WTC11 (cell line): ENCODE measurements around the gene TMEM164. TPM values are rescaled to one million over a fixed set of nuclear protein-coding genes. Genes with fewer than 3 reads are reported as not detected.

Source experiments
- ATAC-seq: fragments of 200-7000 bp; cut with Tn5 transposase; 2 replicates; pipeline ENCODE4 v1.10.0; 2021; ENCODE audit warnings: mild to moderate bottlenecking, moderate library complexity
- CTCF ChIA-PET: fragments of 300-600 bp; sonication (Branson Sonifier 250); formaldehyde crosslinking; loops from one replicate; lab custom pipeline; 2021; ENCODE audit warnings: antibody characterized with exemption; lab: Charles Lee
- POLR2A ChIA-PET: fragments of 350-600 bp; sonication (Branson Sonifier 250); formaldehyde crosslinking; loops from one replicate; lab custom pipeline; 2021; ENCODE audit warnings: antibody characterized with exemption; lab: Charles Lee
- DNase-seq: peaks from one replicate; pipeline ENCODE4 v3.0.0; 2021; ENCODE audit warnings: low spot score
- H3K27ac Mint-ChIP-seq: 2 replicates; pipeline ENCODE4 v1.8.0; 2021; ENCODE audit warnings: mixed read lengths
- H3K27me3 Mint-ChIP-seq: 2 replicates; pipeline ENCODE4 v1.8.0; 2021; ENCODE audit warnings: low read depth, mild to moderate bottlenecking, moderate library complexity, mixed read lengths
- H3K36me3 Mint-ChIP-seq: 2 replicates; pipeline ENCODE4 v1.8.0; 2021; ENCODE audit warnings: mixed read lengths
- H3K4me1 Mint-ChIP-seq: 2 replicates; pipeline ENCODE4 v1.8.0; 2022; ENCODE audit warnings: mixed read lengths
- H3K4me3 Mint-ChIP-seq: 2 replicates; pipeline ENCODE4 v1.8.0; 2021; ENCODE audit warnings: mild to moderate bottlenecking, moderate library complexity, mixed read lengths
- H3K9me3 Mint-ChIP-seq: 2 replicates; pipeline ENCODE4 v1.8.0; 2021; ENCODE audit warnings: mixed read lengths
- ATF1 ChIP-seq: sonication (generic); formaldehyde crosslinking; IDR thresholded peaks from 2 replicates; pipeline ENCODE4 v1.8.1; 2023; ENCODE audit warnings: mild to moderate bottlenecking, moderate library complexity, missing genetic modification reagents
- E2F1 ChIP-seq: sonication (generic); formaldehyde crosslinking; IDR thresholded peaks from 2 replicates; pipeline ENCODE4 v1.8.0; 2022; ENCODE audit warnings: mild to moderate bottlenecking, missing genetic modification reagents
- EMX1 ChIP-seq: fragments of 250-450 bp; sonication (Bioruptor Pico); IDR thresholded peaks from 2 replicates; pipeline ENCODE4 v1.8.0; 2021; ENCODE audit warnings: mild to moderate bottlenecking
- ERG ChIP-seq: fragments of 250-450 bp; sonication (Bioruptor Pico); IDR thresholded peaks from 2 replicates; pipeline ENCODE4 v1.8.0; 2021; ENCODE audit warnings: mild to moderate bottlenecking
- FOXP4 ChIP-seq: sonication (generic); formaldehyde crosslinking; IDR thresholded peaks from 2 replicates; pipeline ENCODE4 v1.8.0; 2022; ENCODE audit warnings: mild to moderate bottlenecking, missing genetic modification reagents
- MXD4 ChIP-seq: fragments of 250-450 bp; sonication (Bioruptor Pico); IDR thresholded peaks from 2 replicates; pipeline ENCODE4 v1.8.0; 2021; ENCODE audit warnings: mild to moderate bottlenecking, moderate library complexity, borderline replicate concordance
- NFE2L1 ChIP-seq: sonication (generic); formaldehyde crosslinking; IDR thresholded peaks from 2 replicates; pipeline ENCODE4 v1.8.1; 2023; ENCODE audit warnings: missing genetic modification reagents
- OVOL2 ChIP-seq: fragments of 250-450 bp; sonication (Bioruptor Pico); IDR thresholded peaks from 2 replicates; pipeline ENCODE4 v1.9.0; 2021; ENCODE audit warnings: mild to moderate bottlenecking, borderline replicate concordance
- USF1 ChIP-seq: sonication (generic); formaldehyde crosslinking; IDR thresholded peaks from 2 replicates; pipeline ENCODE4 v1.8.0; 2022; ENCODE audit warnings: mild to moderate bottlenecking, missing genetic modification reagents
- ZNF281 ChIP-seq: sonication (generic); formaldehyde crosslinking; IDR thresholded peaks from 2 replicates; pipeline ENCODE4 v1.8.0; 2023; ENCODE audit warnings: mild to moderate bottlenecking, missing genetic modification reagents
- ZNF396 ChIP-seq: fragments of 250-450 bp; sonication (Bioruptor Pico); IDR thresholded peaks from 2 replicates; pipeline ENCODE4 v1.8.0; 2021; ENCODE audit warnings: mild to moderate bottlenecking, moderate library complexity, borderline replicate concordance
- total RNA-seq: library from RNA; stranded (reverse); gene quantifications from 3 replicates; pipeline ENCODE4 v1.2.3, GENCODE V29; 2021
- TF ChIP-seq, protein P1 (sequence below): fragments of 250-450 bp; sonication (Bioruptor Pico); IDR thresholded peaks from 2 replicates; pipeline ENCODE4 v1.9.0; 2021; ENCODE audit warnings: mild to moderate bottlenecking, borderline replicate concordance
- TF ChIP-seq, protein P2 (sequence below): sonication (generic); formaldehyde crosslinking; conservative IDR thresholded peaks from 2 replicates; pipeline ENCODE4 v1.8.1; 2022; ENCODE audit warnings: mild to moderate bottlenecking, missing genetic modification reagents
- TF ChIP-seq, protein P3 (sequence below): sonication (generic); formaldehyde crosslinking; IDR thresholded peaks from 2 replicates; pipeline ENCODE4 v1.8.0; 2023; ENCODE audit warnings: missing genetic modification reagents
- TF ChIP-seq, protein P4 (sequence below): sonication (generic); formaldehyde crosslinking; IDR thresholded peaks from 2 replicates; pipeline ENCODE4 v1.8.1; 2022; ENCODE audit warnings: mild to moderate bottlenecking, missing genetic modification reagents, moderate library complexity, borderline replicate concordance
- TF ChIP-seq, protein P5 (sequence below): sonication (generic); formaldehyde crosslinking; IDR thresholded peaks from 2 replicates; pipeline ENCODE4 v1.8.1; 2023; ENCODE audit warnings: mild to moderate bottlenecking, missing genetic modification reagents

The TMEM164 gene
- total RNA-seq, 1 experiment from 2014 or later, result 16.0 TPM

DNA sequence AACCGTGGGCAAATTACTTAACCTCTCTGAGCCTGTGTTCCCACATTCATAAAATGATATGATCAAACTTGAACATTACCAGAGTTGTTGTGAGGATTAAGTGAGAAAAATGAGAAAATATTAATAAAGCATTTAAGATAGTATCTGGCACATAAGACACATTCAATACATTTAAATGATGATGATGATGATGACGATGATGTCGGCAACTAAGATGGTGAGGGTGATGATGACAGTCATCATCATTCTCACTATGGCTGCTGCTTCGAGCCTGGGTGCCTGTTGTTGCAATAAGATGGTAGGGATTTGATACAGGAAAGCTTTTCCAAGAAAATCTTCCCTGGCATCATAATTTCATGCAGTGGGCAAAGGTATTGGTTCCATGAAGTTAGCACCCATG is 11.1 kb downstream of the TMEM164 start (continued):
- TF ChIP-seq, protein P1, sequence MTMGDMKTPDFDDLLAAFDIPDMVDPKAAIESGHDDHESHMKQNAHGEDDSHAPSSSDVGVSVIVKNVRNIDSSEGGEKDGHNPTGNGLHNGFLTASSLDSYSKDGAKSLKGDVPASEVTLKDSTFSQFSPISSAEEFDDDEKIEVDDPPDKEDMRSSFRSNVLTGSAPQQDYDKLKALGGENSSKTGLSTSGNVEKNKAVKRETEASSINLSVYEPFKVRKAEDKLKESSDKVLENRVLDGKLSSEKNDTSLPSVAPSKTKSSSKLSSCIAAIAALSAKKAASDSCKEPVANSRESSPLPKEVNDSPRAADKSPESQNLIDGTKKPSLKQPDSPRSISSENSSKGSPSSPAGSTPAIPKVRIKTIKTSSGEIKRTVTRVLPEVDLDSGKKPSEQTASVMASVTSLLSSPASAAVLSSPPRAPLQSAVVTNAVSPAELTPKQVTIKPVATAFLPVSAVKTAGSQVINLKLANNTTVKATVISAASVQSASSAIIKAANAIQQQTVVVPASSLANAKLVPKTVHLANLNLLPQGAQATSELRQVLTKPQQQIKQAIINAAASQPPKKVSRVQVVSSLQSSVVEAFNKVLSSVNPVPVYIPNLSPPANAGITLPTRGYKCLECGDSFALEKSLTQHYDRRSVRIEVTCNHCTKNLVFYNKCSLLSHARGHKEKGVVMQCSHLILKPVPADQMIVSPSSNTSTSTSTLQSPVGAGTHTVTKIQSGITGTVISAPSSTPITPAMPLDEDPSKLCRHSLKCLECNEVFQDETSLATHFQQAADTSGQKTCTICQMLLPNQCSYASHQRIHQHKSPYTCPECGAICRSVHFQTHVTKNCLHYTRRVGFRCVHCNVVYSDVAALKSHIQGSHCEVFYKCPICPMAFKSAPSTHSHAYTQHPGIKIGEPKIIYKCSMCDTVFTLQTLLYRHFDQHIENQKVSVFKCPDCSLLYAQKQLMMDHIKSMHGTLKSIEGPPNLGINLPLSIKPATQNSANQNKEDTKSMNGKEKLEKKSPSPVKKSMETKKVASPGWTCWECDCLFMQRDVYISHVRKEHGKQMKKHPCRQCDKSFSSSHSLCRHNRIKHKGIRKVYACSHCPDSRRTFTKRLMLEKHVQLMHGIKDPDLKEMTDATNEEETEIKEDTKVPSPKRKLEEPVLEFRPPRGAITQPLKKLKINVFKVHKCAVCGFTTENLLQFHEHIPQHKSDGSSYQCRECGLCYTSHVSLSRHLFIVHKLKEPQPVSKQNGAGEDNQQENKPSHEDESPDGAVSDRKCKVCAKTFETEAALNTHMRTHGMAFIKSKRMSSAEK (CRISPR knock-in tag), result no peak

- H3K4me3 Mint-ChIP-seq, result no peak overlapping the region
- TF ChIP-seq, protein P2, sequence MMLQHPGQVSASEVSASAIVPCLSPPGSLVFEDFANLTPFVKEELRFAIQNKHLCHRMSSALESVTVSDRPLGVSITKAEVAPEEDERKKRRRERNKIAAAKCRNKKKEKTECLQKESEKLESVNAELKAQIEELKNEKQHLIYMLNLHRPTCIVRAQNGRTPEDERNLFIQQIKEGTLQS (CRISPR knock-in tag), result no peak
- TF ChIP-seq ATF1 (CRISPR knock-in tag), result no peak
- no peak for TF ChIP-seq ZNF281 (CRISPR knock-in tag)
- no peak for TF ChIP-seq FOXP4
- no peak for TF ChIP-seq EMX1 (CRISPR knock-in tag)
- no peak for TF ChIP-seq MXD4 (CRISPR knock-in tag)
- TF ChIP-seq USF1, result no peak
- no peaks in the 10 kb centered on the region for H3K9me3 Mint-ChIP-seq
- H3K36me3 Mint-ChIP-seq, result no peaks in the 10 kb centered on the region; the same call in 1 of the 2 replicates
- POLR2A ChIA-PET, result no interaction called here
- H3K27me3 Mint-ChIP-seq, result no peaks in the 10 kb centered on the region
- CTCF ChIA-PET, result no interaction called here
- H3K4me1 Mint-ChIP-seq, result peaks cover 24% of the 10 kb centered on the region
- no peak for DNase-seq
- H3K27ac Mint-ChIP-seq, result no peak overlapping the region
- peak; percentile 53 for ATAC-seq
These were observed 12.1 kb downstream of the TMEM164 start for GRCh38 chrX:110015032-110015431.

- DNase-seq (no peak), ATAC-seq (no peak)
- ChIA-PET CTCF (no interaction called here), POLR2A (no interaction called here)
- no peak overlapping the region for H3K27ac Mint-ChIP-seq
- H3K4me1 Mint-ChIP-seq, result peaks cover 15% of the 10 kb centered on the region
- H3K4me3 Mint-ChIP-seq, result no peak overlapping the region
- no peaks in the 10 kb centered on the region; the same call in 1 of the 2 replicates for H3K36me3 Mint-ChIP-seq
- H3K27me3 Mint-ChIP-seq, result no peaks in the 10 kb centered on the region
- no peaks in the 10 kb centered on the region for H3K9me3 Mint-ChIP-seq
- TF ChIP-seq, protein P3, sequence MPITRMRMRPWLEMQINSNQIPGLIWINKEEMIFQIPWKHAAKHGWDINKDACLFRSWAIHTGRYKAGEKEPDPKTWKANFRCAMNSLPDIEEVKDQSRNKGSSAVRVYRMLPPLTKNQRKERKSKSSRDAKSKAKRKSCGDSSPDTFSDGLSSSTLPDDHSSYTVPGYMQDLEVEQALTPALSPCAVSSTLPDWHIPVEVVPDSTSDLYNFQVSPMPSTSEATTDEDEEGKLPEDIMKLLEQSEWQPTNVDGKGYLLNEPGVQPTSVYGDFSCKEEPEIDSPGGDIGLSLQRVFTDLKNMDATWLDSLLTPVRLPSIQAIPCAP (CRISPR knock-in tag), result no peak
- TF ChIP-seq ERG (CRISPR knock-in tag) (no peak), NFE2L1 (CRISPR knock-in tag) (no peak), ATF1 (CRISPR knock-in tag) (no peak), ZNF396 (CRISPR knock-in tag) (no peak), E2F1 (CRISPR knock-in tag) (no peak), OVOL2 (no peak), MXD4 (CRISPR knock-in tag) (no peak)
- TF ChIP-seq, protein P4, sequence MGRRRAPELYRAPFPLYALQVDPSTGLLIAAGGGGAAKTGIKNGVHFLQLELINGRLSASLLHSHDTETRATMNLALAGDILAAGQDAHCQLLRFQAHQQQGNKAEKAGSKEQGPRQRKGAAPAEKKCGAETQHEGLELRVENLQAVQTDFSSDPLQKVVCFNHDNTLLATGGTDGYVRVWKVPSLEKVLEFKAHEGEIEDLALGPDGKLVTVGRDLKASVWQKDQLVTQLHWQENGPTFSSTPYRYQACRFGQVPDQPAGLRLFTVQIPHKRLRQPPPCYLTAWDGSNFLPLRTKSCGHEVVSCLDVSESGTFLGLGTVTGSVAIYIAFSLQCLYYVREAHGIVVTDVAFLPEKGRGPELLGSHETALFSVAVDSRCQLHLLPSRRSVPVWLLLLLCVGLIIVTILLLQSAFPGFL (CRISPR knock-in tag), result no peak
- TF ChIP-seq, protein P5, sequence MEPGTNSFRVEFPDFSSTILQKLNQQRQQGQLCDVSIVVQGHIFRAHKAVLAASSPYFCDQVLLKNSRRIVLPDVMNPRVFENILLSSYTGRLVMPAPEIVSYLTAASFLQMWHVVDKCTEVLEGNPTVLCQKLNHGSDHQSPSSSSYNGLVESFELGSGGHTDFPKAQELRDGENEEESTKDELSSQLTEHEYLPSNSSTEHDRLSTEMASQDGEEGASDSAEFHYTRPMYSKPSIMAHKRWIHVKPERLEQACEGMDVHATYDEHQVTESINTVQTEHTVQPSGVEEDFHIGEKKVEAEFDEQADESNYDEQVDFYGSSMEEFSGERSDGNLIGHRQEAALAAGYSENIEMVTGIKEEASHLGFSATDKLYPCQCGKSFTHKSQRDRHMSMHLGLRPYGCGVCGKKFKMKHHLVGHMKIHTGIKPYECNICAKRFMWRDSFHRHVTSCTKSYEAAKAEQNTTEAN (CRISPR knock-in tag), result no peak
These were observed 13.0 kb downstream of the TMEM164 start for GRCh38 chrX:110015915-110016314.
